IPS-15b (cell line): ENCODE measurements around the gene AP2S1.
"Not testable (repeated sequence)": the region's sequence is repeated elsewhere in the genome, so short reads cannot be mapped to it uniquely, and the experiment has no call there.

Experiments used
- H3K27me3 ChIP-seq: one replicate; pipeline ENCODE4 v1.6.1; 2013; ENCODE audit warnings: low read length; ENCODE audit not compliant: control insufficient read depth, insufficient read depth
- H3K36me3 ChIP-seq: one replicate; pipeline ENCODE4 v1.6.1; 2013; ENCODE audit warnings: low read length; ENCODE audit not compliant: control insufficient read depth, insufficient read depth
- H3K4me1 ChIP-seq: one replicate; pipeline ENCODE4 v1.6.1; 2013; ENCODE audit warnings: mild to moderate bottlenecking, low read length; ENCODE audit not compliant: control insufficient read depth, insufficient read depth
- H3K4me3 ChIP-seq: one replicate; pipeline ENCODE4 v1.5.1; 2013; ENCODE audit warnings: low read depth, low read length
- H3K9ac ChIP-seq: one replicate; pipeline ENCODE4 v1.6.1; 2013; ENCODE audit warnings: low read depth, mild to moderate bottlenecking, low read length
- H3K9me3 ChIP-seq: one replicate; pipeline ENCODE4 v1.6.1; 2013; ENCODE audit warnings: mild to moderate bottlenecking, low read length; ENCODE audit not compliant: control insufficient read depth, insufficient read depth

Gene AP2S1

GRCh38 chr19:46830864-46831263, 19.8 kb downstream of the AP2S1 start:
- no peak overlapping the region for H3K9ac ChIP-seq
- no peaks in the 10 kb centered on the region for H3K36me3 ChIP-seq
- H3K4me1 ChIP-seq = no peaks in the 10 kb centered on the region
- no peak overlapping the region for H3K4me3 ChIP-seq
- no peaks in the 10 kb centered on the region for H3K27me3 ChIP-seq
- no peaks in the 10 kb centered on the region for H3K9me3 ChIP-seq

DNA sequence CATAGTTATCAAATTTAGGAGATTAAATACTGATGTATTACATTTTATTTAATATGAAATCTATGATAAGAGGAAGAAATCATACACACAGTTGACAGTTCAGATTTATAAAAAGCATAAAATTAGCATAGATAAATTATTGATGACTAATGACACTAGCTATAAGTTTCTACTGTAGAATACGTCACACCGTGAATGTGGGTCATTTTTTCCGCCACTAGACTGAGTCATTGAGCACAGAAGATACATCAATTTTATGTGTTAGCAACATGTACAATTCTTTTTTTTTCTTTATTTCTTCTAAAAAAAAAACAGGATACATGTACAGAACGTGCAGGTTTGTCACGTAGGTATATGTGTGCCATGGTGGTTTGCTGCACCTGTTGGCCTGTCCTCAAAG, 22.2 kb downstream of the AP2S1 start:
- no peaks in the 10 kb centered on the region for H3K9me3 ChIP-seq
- no peaks in the 10 kb centered on the region for H3K27me3 ChIP-seq
- H3K9ac ChIP-seq = no peak overlapping the region
- no peak overlapping the region for H3K4me3 ChIP-seq
- no peaks in the 10 kb centered on the region for H3K36me3 ChIP-seq
- no peaks in the 10 kb centered on the region for H3K4me1 ChIP-seq

DNA sequence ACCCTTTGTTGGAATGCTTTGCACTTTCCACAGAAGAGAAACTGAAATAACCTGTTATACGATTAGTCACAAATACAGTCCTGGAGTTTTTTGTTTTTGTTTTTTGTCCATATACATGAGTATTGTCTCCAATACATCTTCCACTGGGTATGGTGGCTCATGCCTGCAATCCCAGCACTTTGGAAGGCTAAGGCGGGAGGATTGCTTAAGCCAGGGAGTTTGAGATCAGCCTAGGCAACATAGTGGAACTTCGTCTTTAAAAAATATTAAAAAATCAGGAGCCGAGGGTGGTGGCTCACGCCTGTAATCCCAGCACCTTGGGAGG, 25.0 kb downstream of the AP2S1 start:
- H3K9ac ChIP-seq = no peak overlapping the region
- H3K4me1 ChIP-seq = no peaks in the 10 kb centered on the region

GRCh38 chr19:46824890-46825730, 25.5 kb downstream of the AP2S1 start:
- no peak overlapping the region for H3K9ac ChIP-seq
- no peaks in the 10 kb centered on the region for H3K36me3 ChIP-seq
- H3K4me1 ChIP-seq = no peaks in the 10 kb centered on the region
- no peak overlapping the region for H3K4me3 ChIP-seq
- H3K27me3 ChIP-seq = no peaks in the 10 kb centered on the region
- no peaks in the 10 kb centered on the region for H3K9me3 ChIP-seq

More for the DNA sequence above, 25.0 kb downstream of the AP2S1 start:
- no peak overlapping the region for H3K4me3 ChIP-seq
- H3K9me3 ChIP-seq = no peaks in the 10 kb centered on the region
- no peaks in the 10 kb centered on the region for H3K36me3 ChIP-seq
- no peaks in the 10 kb centered on the region for H3K27me3 ChIP-seq

DNA sequence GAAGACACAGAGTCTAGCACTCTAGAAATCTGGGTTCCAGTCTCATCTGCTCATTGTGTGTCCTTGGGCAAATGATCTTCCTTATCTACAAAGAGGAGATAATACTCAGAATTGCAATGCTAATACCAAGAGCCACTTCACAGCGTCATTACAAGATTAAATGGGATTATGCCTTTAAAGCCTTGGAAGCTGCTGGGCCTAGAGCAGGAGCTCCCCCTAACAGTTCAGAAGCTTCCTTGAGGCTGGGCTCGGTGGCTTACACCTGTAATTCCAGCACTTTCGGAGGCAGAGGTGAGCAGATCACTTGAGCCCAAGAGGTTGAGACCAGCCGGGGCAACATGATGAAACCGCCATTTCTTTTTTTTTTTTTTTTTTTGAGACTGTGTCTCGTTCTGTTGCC, 27.6 kb downstream of the AP2S1 start:
- Histone ChIP-seq H3K9ac (no peak overlapping the region), H3K27me3 (no peaks in the 10 kb centered on the region), H3K4me3 (no peak overlapping the region), H3K36me3 (no peaks in the 10 kb centered on the region), H3K9me3 (no peaks in the 10 kb centered on the region), H3K4me1 (no peaks in the 10 kb centered on the region)

DNA sequence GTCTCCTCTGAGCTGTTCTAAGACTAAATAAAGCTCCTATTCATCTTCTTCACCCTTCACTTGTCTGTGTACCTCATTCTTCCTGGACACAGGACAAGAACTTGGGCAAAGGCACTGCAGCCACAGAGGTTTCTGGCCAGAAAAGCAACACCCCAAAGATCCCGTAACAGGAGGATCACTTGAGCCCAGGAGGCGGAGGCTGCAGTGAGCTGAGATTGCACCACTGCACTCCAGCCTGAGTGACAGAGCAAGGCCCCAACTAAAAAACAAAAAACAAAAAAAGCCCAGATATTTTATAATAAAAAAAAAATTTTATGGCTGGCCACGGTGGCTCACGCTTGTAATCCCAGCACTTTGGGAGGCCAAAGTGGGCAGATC, 28.2 kb downstream of the AP2S1 start:
- H3K4me1 ChIP-seq, H3K9ac ChIP-seq, H3K27me3 ChIP-seq, H3K4me3 ChIP-seq, H3K36me3 ChIP-seq, H3K9me3 ChIP-seq: not testable (repeated sequence)

DNA sequence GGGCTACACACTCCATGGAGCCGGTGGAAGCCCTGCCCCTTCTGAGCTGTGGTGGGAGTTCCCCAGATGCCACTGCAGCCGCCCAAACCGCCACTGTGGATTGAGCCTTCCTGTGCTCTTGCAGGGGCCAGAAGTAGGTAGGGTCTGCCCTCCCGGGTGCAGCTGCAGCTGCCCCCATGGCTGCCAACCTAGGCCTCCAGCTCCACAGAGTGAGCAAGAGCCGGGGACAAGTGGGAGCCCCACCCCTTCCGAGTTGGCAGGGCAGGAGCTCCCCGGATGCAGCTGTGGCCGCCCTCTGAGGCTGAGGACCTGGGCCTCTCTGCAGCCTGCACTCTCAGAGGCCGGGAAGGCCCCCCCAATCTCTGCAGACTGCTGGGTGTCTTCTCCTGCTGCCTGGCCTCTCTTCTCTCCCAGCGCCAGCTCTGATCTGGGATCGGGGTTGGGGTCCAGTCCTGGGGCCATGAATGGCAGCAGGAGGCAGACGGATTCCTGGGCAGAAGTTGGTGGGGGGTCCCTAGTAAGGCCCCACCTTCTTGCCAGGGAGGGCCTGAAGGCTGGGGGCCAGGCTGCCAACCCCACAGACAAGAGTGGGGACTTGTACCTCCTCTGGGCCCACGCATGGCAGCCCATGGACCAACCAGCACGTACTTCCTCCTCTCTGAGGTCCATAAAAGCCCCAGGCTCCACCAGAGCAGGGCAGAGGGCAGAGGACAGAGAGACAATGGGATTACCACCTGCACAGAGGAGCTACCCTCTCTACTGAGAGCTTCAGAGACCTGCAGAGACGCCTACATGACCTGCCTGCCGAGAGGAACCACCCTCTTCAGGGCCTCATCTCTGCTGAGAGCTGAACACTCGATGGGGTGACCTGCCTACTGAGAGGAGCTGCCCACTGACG, 28.9 kb downstream of the AP2S1 start:
- H3K9ac ChIP-seq = no peak overlapping the region
- no peaks in the 10 kb centered on the region for H3K4me1 ChIP-seq
- H3K4me3 ChIP-seq = no peak overlapping the region

DNA sequence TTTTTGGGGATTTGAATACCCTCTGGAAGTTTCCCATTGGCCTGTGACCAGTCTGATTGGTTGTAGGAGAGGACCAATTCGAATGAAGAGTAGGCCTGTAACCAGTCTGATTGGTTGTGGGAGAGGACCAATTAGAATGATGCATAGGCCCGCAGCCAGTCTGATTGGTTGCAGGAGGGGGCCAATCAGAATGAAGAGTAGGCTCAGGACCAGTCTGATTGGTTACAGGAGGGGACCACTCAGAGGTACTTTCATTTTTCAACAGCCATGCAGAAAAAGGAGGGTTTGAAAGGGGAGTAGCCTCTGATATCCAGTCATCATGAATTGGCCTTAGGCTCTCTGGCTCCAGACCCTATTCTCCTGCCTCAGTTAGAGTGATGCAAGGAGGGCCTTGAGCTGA, 31.8 kb downstream of the AP2S1 start:
- H3K4me3 ChIP-seq = no peak overlapping the region
- H3K9ac ChIP-seq = no peak overlapping the region
- no peaks in the 10 kb centered on the region for H3K27me3 ChIP-seq
- peaks cover 1% of the 10 kb centered on the region for H3K4me1 ChIP-seq
- no peaks in the 10 kb centered on the region for H3K36me3 ChIP-seq
- no peaks in the 10 kb centered on the region for H3K9me3 ChIP-seq

More for the DNA sequence above, 28.9 kb downstream of the AP2S1 start:
- Histone ChIP-seq H3K27me3 (no peaks in the 10 kb centered on the region), H3K9me3 (no peaks in the 10 kb centered on the region), H3K36me3 (no peaks in the 10 kb centered on the region)

GRCh38 chr19:46815833-46816627, 34.6 kb downstream of the AP2S1 start:
- Histone ChIP-seq H3K9me3 (no peaks in the 10 kb centered on the region), H3K27me3 (no peaks in the 10 kb centered on the region), H3K4me1 (peaks cover 2% of the 10 kb centered on the region), H3K4me3 (no peak overlapping the region), H3K36me3 (no peaks in the 10 kb centered on the region), H3K9ac (no peak overlapping the region)

DNA sequence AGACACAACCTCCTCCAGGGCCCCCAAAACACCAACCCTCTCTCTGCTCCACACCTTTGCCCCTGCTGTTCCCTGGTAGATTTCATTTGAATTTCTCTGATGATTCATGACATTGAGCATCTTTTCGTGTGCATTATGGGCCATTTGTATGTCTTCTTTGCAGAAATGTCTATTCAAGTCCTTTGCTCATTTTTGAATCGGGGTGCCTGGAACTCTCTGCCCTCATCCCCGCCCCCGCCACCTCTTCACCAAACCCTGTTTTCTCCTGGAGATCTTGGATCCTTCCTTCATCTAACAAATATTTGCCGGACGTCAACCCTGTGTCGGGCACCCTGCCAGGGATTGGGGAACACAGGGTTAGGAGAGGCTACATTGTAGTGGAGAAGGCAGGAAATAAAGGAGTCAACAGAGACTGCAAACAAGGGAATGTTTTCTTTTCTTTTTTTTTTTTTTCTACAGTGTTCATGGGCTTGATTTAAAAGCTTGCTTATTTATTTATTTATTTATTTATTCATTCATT, 36.7 kb downstream of the AP2S1 start:
- Histone ChIP-seq H3K36me3 (no peaks in the 10 kb centered on the region), H3K27me3 (no peaks in the 10 kb centered on the region), H3K4me3 (no peak overlapping the region), H3K9ac (no peak overlapping the region), H3K9me3 (no peaks in the 10 kb centered on the region), H3K4me1 (peaks cover 2% of the 10 kb centered on the region)

GRCh38 chr19:46812977-46813838, 37.4 kb downstream of the AP2S1 start:
- no peak overlapping the region for H3K4me3 ChIP-seq
- H3K36me3 ChIP-seq = no peaks in the 10 kb centered on the region
- no peaks in the 10 kb centered on the region for H3K9me3 ChIP-seq
- H3K27me3 ChIP-seq = no peaks in the 10 kb centered on the region
- no peak overlapping the region for H3K9ac ChIP-seq
- H3K4me1 ChIP-seq = peaks cover 2% of the 10 kb centered on the region
